Kidney glomerular epithelial cell (primary cell): ENCODE results near the gene RING1.

ENCODE experiments used
- DNase-seq: peaks from one replicate; lab custom pipeline; 2025; lab: John Stamatoyannopoulos, UW

Gene RING1

GRCh38 chr6:33171880-33172687, 36.2 kb upstream of the RING1 start:
- DNase-seq, result no peak

- DNase-seq, result no peak
Measured at GRCh38 chr6:33172688-33173534, 35.4 kb upstream of the RING1 start.

GRCh38 chr6:33173535-33174180, 34.6 kb upstream of the RING1 start:
- DNase-seq, result no peak

GRCh38 chr6:33174784-33175183, 33.5 kb upstream of the RING1 start:
- no peak for DNase-seq

- no peak for DNase-seq
Measured at GRCh38 chr6:33175436-33176069, 32.7 kb upstream of the RING1 start.

GRCh38 chr6:33176906-33177305, 31.4 kb upstream of the RING1 start:
- no peak for DNase-seq

- DNase-seq, result no peak
Measured at GRCh38 chr6:33177552-33178446, 30.5 kb upstream of the RING1 start.

- no peak for DNase-seq
Measured at GRCh38 chr6:33178755-33179475, 29.4 kb upstream of the RING1 start.

GRCh38 chr6:33181141-33181540, 27.2 kb upstream of the RING1 start:
- no peak for DNase-seq

- DNase-seq, result no peak
Measured at GRCh38 chr6:33183071-33183683, 25.1 kb upstream of the RING1 start.

GRCh38 chr6:33185190-33185589, 23.1 kb upstream of the RING1 start:
- DNase-seq, result no peak

- DNase-seq, result no peak
Measured at GRCh38 chr6:33185654-33186187, 22.6 kb upstream of the RING1 start.

- no peak for DNase-seq
Measured at GRCh38 chr6:33187809-33188208, 20.5 kb upstream of the RING1 start.

GRCh38 chr6:33189164-33189563, 19.1 kb upstream of the RING1 start:
- no peak for DNase-seq

- no peak for DNase-seq
Measured at GRCh38 chr6:33189625-33190448, 18.5 kb upstream of the RING1 start.

- DNase-seq, result no peak
Measured at GRCh38 chr6:33190504-33191107, 17.7 kb upstream of the RING1 start.

GRCh38 chr6:33191383-33192104, 16.8 kb upstream of the RING1 start:
- no peak for DNase-seq
